ENCODE results near the gene PARVA. TPM values are rescaled to one million over a fixed set of nuclear protein-coding genes. Genes with fewer than 3 reads are reported as not detected.

The PARVA gene
- total RNA-seq, 4 donors from 2014 or later = 10.0 to 25.0 (median 14.2) TPM

- no peak for TF ChIP-seq POLR2A (IDR thresholded peaks at IDR 0.05)
- TF ChIP-seq, protein P1, sequence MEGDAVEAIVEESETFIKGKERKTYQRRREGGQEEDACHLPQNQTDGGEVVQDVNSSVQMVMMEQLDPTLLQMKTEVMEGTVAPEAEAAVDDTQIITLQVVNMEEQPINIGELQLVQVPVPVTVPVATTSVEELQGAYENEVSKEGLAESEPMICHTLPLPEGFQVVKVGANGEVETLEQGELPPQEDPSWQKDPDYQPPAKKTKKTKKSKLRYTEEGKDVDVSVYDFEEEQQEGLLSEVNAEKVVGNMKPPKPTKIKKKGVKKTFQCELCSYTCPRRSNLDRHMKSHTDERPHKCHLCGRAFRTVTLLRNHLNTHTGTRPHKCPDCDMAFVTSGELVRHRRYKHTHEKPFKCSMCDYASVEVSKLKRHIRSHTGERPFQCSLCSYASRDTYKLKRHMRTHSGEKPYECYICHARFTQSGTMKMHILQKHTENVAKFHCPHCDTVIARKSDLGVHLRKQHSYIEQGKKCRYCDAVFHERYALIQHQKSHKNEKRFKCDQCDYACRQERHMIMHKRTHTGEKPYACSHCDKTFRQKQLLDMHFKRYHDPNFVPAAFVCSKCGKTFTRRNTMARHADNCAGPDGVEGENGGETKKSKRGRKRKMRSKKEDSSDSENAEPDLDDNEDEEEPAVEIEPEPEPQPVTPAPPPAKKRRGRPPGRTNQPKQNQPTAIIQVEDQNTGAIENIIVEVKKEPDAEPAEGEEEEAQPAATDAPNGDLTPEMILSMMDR (IDR thresholded peaks at IDR 0.05) = no peak
- H3K4me3 ChIP-seq (ENCODE audit: low read depth, poor library complexity, severe bottlenecking) = no peak overlapping the region
- intact Hi-C loops (cut with DNase I; ENCODE audit: low total_unique reads) = no loop called here
- DNase-seq (ENCODE audit: low spot score in 2 of 2) = no peak
- 86 to 88% methylated on average over 3 of the region's 3 CpGs for WGBS, 2 donors
These were observed 26.0 kb downstream of the PARVA start for GRCh38 chr11:12403122-12403996.

- 36 to 58% methylated on average over 2 of the region's 2 CpGs for WGBS, 2 donors
- no peak for DNase-seq (ENCODE audit: low spot score in 2 of 2)
- TF ChIP-seq, protein P1 (IDR thresholded peaks at IDR 0.05) = no peak
- no peak for TF ChIP-seq POLR2A (IDR thresholded peaks at IDR 0.05)
- intact Hi-C loops (cut with DNase I; ENCODE audit: low total_unique reads) = no loop called here
- H3K4me3 ChIP-seq (ENCODE audit: low read depth, poor library complexity, severe bottlenecking) = no peak overlapping the region
These were observed 26.6 kb downstream of the PARVA start for GRCh38 chr11:12403997-12404350.

DNA sequence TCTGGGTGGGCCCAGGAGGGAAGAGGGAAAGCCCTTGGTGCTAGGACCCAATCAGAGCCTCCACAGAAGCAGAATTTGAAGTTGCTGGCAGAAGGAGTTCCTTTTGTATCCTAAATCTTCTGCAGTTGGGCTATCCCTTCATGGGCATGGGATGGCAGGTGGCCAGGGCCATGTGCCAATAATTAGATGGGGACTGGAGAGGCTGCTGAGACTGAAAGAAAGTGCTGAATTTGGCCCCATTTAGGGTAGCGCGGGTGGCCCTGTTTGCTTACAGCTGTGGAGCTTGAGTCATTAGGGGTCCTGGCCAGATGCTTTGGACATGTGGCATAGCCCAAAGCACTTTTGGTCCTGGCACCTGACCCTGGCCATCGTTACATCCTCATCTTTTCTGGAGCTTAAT is 27.1 kb downstream of the PARVA start:
- no peak for DNase-seq (ENCODE audit: low spot score in 2 of 2)
- WGBS, 2 donors = 69 to 70% methylated on average over 3 of the region's 3 CpGs

GRCh38 chr11:12408156-12408770 is 30.9 kb downstream of the PARVA start:
- intact Hi-C loops (cut with DNase I; ENCODE audit: low total_unique reads) = no loop called here
- TF ChIP-seq, protein P1 (IDR thresholded peaks at IDR 0.05) = no peak
- TF ChIP-seq POLR2A (IDR thresholded peaks at IDR 0.05) = no peak
- no peak for DNase-seq (ENCODE audit: low spot score in 2 of 2)
- WGBS, 2 donors = 71 to 95% methylated on average over 4 of the region's 4 CpGs
- H3K4me3 ChIP-seq (ENCODE audit: low read depth, poor library complexity, severe bottlenecking) = no peak overlapping the region

More for the DNA sequence above, 27.1 kb downstream of the PARVA start:
- intact Hi-C loops (cut with DNase I; ENCODE audit: low total_unique reads) = no loop called here
- no peak overlapping the region for H3K4me3 ChIP-seq (ENCODE audit: low read depth, poor library complexity, severe bottlenecking)
- TF ChIP-seq, protein P1 (IDR thresholded peaks at IDR 0.05) = no peak
- TF ChIP-seq POLR2A (IDR thresholded peaks at IDR 0.05) = no peak

DNA sequence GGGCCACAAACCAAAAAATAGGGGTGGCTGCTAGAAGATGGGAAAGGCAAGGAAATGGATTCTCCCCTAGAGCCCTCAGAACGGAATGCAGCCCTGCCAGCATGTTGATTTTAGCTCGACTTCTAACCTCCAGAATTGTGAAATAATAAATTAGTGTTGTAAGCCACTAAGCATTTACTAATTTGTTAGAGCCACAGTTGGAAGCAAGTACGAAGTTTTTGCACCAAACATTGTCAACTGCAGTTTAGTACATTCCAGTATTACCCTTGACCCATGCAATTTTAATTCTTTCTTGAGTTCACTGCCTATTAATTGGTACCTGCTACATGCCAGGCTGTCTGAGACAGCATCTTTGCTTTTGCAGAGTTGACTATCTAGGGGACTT is 32.2 kb downstream of the PARVA start:
- intact Hi-C loops (cut with DNase I; ENCODE audit: low total_unique reads) = no loop called here
- WGBS, 2 donors = 49 to 60% methylated on average over 3 of the region's 3 CpGs
- TF ChIP-seq POLR2A (IDR thresholded peaks at IDR 0.05) = no peak
- TF ChIP-seq, protein P1 (IDR thresholded peaks at IDR 0.05) = no peak
- no peak overlapping the region for H3K4me3 ChIP-seq (ENCODE audit: low read depth, poor library complexity, severe bottlenecking)
- DNase-seq (ENCODE audit: low spot score in 2 of 2) = no peak

Data from lower leg skin (tissue), 4 donors.